GM19468 (cell line): Measurements from ENCODE around the gene DCTN5.
"Not testable (repeated sequence)": the region's sequence is repeated elsewhere in the genome, so short reads cannot be mapped to it uniquely, and the experiment has no call there.

Experiments used
- ATAC-seq: cut with Tn5 transposase; IDR thresholded peaks from one replicate; pipeline ENCODE4 v1.9.1; 2021; ENCODE audit warnings: mild to moderate bottlenecking, moderate library complexity, moderate number of reproducible peaks; ENCODE audit not compliant: unreplicated experiment; ENCODE audit errors: extremely low read depth

DCTN5 gene

GRCh38 chr16:23640931-23641765 lies at the start of gene DCTN5, which contains the start of gene PALB2:
DCTN5 (plus strand) TSS chr16:23641466; CDS start chr16:23641543, 77 bp downstream.
PALB2 (minus strand) TSS chr16:23641310; CDS start chr16:23641157, 153 bp downstream.
- peak; percentile 76 for ATAC-seq

GRCh38 chr16:23594186-23594585 lies 47.1 kb upstream of the DCTN5 start:
- ATAC-seq = no peak

GRCh38 chr16:23595246-23595950 lies 45.9 kb upstream of the DCTN5 start:
- ATAC-seq = no peak

GRCh38 chr16:23595951-23596720 lies 45.1 kb upstream of the DCTN5 start, which contains the start of gene NDUFAB1:
NDUFAB1 (minus strand) TSS chr16:23596316; CDS start chr16:23596290, 26 bp downstream.
- peak; percentile 89 for ATAC-seq

GRCh38 chr16:23597003-23597756 lies 44.1 kb upstream of the DCTN5 start:
- no peak for ATAC-seq

- no peak for ATAC-seq
These were observed 33.5 kb upstream of the DCTN5 start for GRCh38 chr16:23607726-23608125.

GRCh38 chr16:23608194-23608593 lies 33.1 kb upstream of the DCTN5 start:
- ATAC-seq = no peak

- ATAC-seq = no peak
These were observed 31.3 kb upstream of the DCTN5 start for GRCh38 chr16:23609929-23610328.

- ATAC-seq = not testable (repeated sequence)
These were observed 30.4 kb upstream of the DCTN5 start for GRCh38 chr16:23610905-23611304.

GRCh38 chr16:23611936-23612335 lies 29.3 kb upstream of the DCTN5 start:
- no peak for ATAC-seq

- no peak for ATAC-seq
These were observed 25.5 kb upstream of the DCTN5 start for GRCh38 chr16:23615805-23616204.

- no peak for ATAC-seq
These were observed 17.2 kb upstream of the DCTN5 start for GRCh38 chr16:23624092-23624491.

GRCh38 chr16:23629516-23629915 lies 11.8 kb upstream of the DCTN5 start:
- ATAC-seq = no peak

GRCh38 chr16:23631874-23632273 lies 9.4 kb upstream of the DCTN5 start:
- ATAC-seq = not testable (repeated sequence)

GRCh38 chr16:23634461-23635036 lies 6.7 kb upstream of the DCTN5 start:
- ATAC-seq = no peak

GRCh38 chr16:23635958-23636357 lies 5.3 kb upstream of the DCTN5 start:
- ATAC-seq = no peak

- ATAC-seq = no peak
These were observed 693 bp upstream of the DCTN5 start for GRCh38 chr16:23640615-23640930.

- ATAC-seq = no peak
These were observed 1.0 kb downstream of the DCTN5 start for GRCh38 chr16:23642246-23642774.

GRCh38 chr16:23650674-23651416 lies 9.6 kb downstream of the DCTN5 start:
- no peak for ATAC-seq
